ENCODE results near the gene COMMD2. TPM values are rescaled to one million over a fixed set of nuclear protein-coding genes. Genes with fewer than 3 reads are reported as not detected.

Gene COMMD2
- total and polyA plus RNA-seq, 2 of the 4 experiments (the other 2 are of a cell fraction) = 23.6 to 46.1 TPM

DNA sequence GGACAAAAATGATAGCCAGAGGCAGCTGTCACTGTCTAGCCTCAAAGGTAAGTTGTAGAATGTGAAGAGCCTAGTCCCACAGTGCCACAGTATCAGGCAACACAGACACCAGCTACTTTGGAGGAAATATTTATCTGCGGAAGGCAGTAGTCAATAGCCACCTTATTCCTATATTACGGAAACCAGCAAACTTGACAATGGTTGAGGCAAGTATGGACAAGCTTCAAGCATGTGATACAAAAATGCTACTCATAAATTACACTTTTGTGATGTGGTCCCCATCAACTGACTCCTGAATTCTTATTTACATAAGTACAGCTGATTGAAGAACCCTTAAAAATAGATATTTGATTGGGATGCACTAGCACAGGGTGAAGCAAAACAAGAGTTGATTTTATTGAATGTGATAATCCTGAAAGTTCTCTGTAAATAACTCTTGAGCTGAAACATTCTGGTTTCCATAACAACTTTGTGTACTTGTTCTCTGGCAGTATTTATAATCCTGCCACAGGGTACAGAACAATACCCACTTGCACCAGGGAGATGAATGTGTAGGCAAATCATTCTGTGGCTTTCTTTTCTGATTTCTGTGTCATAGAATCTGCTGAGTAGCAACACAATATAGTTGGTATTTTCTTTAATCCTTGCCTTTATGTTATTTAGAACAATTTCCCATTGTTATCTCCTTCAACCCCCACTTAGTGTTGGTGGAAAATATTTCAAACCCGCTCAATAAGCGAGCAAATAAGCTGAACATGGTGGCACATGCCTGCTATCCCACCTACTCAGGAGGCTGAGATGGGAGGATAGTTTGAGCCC lies 40.4 kb upstream of the COMMD2 start, which contains the start of gene ANKUB1:
TSS of gene ANKUB1 (minus strand) at position 103 of the 819 bp plus-strand sequence. CDS start 188 bp downstream, outside the sequence.
- H4K8ac ChIP-seq (ENCODE audit: low read depth in 2 of 2, low read length in 2 of 2) = no peak within 1 kb of the TSS
- ChIA-PET POLR2A (ENCODE audit: unreplicated experiment) (interaction anchor here (0.6 kb wide), 1 partner anchor 631 kb away, joined by 3 read pairs; no protein-coding TSS in a partner anchor), CTCF (interaction anchor here (0.5 to 1.8 kb wide), 2 partner anchors 15 to 58 kb away, joined by 3 to 5 read pairs; no protein-coding TSS in a partner anchor)
- no peak within 1 kb of the TSS for H2AFZ ChIP-seq (replicated peaks; ENCODE audit: low read length, poor library complexity)
- no peak within 1 kb of the TSS for H3K27ac ChIP-seq (ENCODE audit: insufficient read depth, low read length)
- no peak within 1 kb of the TSS for H3K4ac ChIP-seq (ENCODE audit: low read depth, low read length)
- H3K36me3 ChIP-seq (ENCODE audit: control insufficient read depth, insufficient read depth, low read length) = no peaks in the 10 kb centered on the region
- H3K4me1 ChIP-seq (ENCODE audit: control insufficient read depth, insufficient read depth, low read length) = peaks cover 3% of the 10 kb centered on the region; the same call in 1 of the 2 replicates
- no peak within 1 kb of the TSS for H3K4me2 ChIP-seq (ENCODE audit: low read depth, low read length)
- H3K27me3 ChIP-seq (ENCODE audit: control insufficient read depth, insufficient read depth, low read length) = no peaks in the 10 kb centered on the region
- no peak within 1 kb of the TSS for H3K23ac ChIP-seq (ENCODE audit: low read depth, low read length)
- intact Hi-C loops (cut with micrococcal nuclease) (no loop called here), in situ Hi-C loops (cut with MboI; ENCODE audit: low sequenced_read_pairs) (no loop called here), dilution Hi-C loops (cut with HindIII; ENCODE audit: low sequenced_read_pairs, unreplicated experiment) (no loop called here)
- no peaks in the 10 kb centered on the region for H4K20me1 ChIP-seq (ENCODE audit: insufficient read depth, low read length)
- H2AK9ac ChIP-seq (replicated peaks; ENCODE audit: low read depth, low read length, poor library complexity) = no peak within 1 kb of the TSS
- H3K9me1 ChIP-seq (ENCODE audit: insufficient read depth, low read length) = no peaks in the 10 kb centered on the region
- no peaks in the 10 kb centered on the region for H3K9me3 ChIP-seq (ENCODE audit: control insufficient read depth, insufficient read depth, low read length)
- H3K79me1 ChIP-seq (ENCODE audit: low read depth in 1 of 2, low read length in 2 of 2) = no peaks in the 10 kb centered on the region
- no peak within 1 kb of the TSS for H2BK5ac ChIP-seq (ENCODE audit: low read depth, low read length, poor library complexity, severe bottlenecking)
- no peak within 1 kb of the TSS for H3K56ac ChIP-seq (ENCODE audit: extremely low read depth, insufficient read depth, low read length)
- no peak for DNase-seq
- WGBS, 2 experiments (ENCODE audit: extremely low coverage in 2 of 2, insufficient read length in 1 of 2) = no CpG with 5 or more reads among the region's 4 CpGs
- no peak within 1 kb of the TSS for H2BK20ac ChIP-seq (ENCODE audit: low read depth, low read length)
- H3K4me3 ChIP-seq (ENCODE audit: insufficient read depth, low read depth, low read length) = no peak within 1 kb of the TSS
- no peak within 1 kb of the TSS for H2AK5ac ChIP-seq (ENCODE audit: low read depth, low read length)
- no peak within 1 kb of the TSS for H4K91ac ChIP-seq (ENCODE audit: insufficient read depth, low read depth, low read length)
- no peak within 1 kb of the TSS for H4K5ac ChIP-seq (ENCODE audit: low read depth, low read length)
- no peak within 1 kb of the TSS for H3K14ac ChIP-seq (replicated peaks; ENCODE audit: low read depth, low read length)
- H3K9ac ChIP-seq (ENCODE audit: low read depth, low read length) = no peak within 1 kb of the TSS
- H3K18ac ChIP-seq (ENCODE audit: low read depth, low read length) = no peak within 1 kb of the TSS
- no peak within 1 kb of the TSS; the same call in 2 of the 3 replicates for H2BK15ac ChIP-seq (ENCODE audit: low read depth, low read length)
- no peak for ATAC-seq (ENCODE audit: low read depth)
- no peak within 1 kb of the TSS for H2BK120ac ChIP-seq (ENCODE audit: low read depth, low read length)
- no TSS peak for BruUV-seq (replicated peaks)
- TF ChIP-seq NFE2L2 (IDR thresholded peaks at IDR 0.05; ENCODE audit: low read depth, low read length) (no peak), MXI1 (IDR thresholded peaks at IDR 0.05; ENCODE audit: borderline replicate concordance, low read depth, low read length) (no peak), CHD1 (IDR thresholded peaks at IDR 0.05; ENCODE audit: low read depth, low read length) (no peak), MAFK (IDR thresholded peaks at IDR 0.05; ENCODE audit: low read depth, low read length) (no peak), ELK1 (IDR thresholded peaks at IDR 0.05; ENCODE audit: borderline replicate concordance, low read depth, low read length) (no peak), RFX5 (IDR thresholded peaks at IDR 0.05; ENCODE audit: low read depth, low read length) (no peak), RCOR1 (IDR thresholded peaks at IDR 0.05; ENCODE audit: insufficient replicate concordance, low read length) (no peak), BHLHE40 (IDR thresholded peaks at IDR 0.05; ENCODE audit: low read depth, low read length) (no peak), POLR2A (IDR thresholded peaks at IDR 0.05; ENCODE audit: low read depth, low read length) (no peak), FOS (IDR thresholded peaks at IDR 0.05; ENCODE audit: low read depth, low read length) (no peak), CEBPB (IDR thresholded peaks at IDR 0.05; ENCODE audit: low read depth, low read length) (no peak), MAZ (IDR thresholded peaks at IDR 0.05; ENCODE audit: borderline replicate concordance, low read depth, low read length) (no peak), SMC3 (IDR thresholded peaks at IDR 0.05; ENCODE audit: low read depth, low read length) (no peak)
- TF ChIP-seq, protein P1, sequence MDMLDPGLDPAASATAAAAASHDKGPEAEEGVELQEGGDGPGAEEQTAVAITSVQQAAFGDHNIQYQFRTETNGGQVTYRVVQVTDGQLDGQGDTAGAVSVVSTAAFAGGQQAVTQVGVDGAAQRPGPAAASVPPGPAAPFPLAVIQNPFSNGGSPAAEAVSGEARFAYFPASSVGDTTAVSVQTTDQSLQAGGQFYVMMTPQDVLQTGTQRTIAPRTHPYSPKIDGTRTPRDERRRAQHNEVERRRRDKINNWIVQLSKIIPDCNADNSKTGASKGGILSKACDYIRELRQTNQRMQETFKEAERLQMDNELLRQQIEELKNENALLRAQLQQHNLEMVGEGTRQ (IDR thresholded peaks at IDR 0.05; ENCODE audit: low read depth, low read length) = no peak
- TF ChIP-seq, protein P2, sequence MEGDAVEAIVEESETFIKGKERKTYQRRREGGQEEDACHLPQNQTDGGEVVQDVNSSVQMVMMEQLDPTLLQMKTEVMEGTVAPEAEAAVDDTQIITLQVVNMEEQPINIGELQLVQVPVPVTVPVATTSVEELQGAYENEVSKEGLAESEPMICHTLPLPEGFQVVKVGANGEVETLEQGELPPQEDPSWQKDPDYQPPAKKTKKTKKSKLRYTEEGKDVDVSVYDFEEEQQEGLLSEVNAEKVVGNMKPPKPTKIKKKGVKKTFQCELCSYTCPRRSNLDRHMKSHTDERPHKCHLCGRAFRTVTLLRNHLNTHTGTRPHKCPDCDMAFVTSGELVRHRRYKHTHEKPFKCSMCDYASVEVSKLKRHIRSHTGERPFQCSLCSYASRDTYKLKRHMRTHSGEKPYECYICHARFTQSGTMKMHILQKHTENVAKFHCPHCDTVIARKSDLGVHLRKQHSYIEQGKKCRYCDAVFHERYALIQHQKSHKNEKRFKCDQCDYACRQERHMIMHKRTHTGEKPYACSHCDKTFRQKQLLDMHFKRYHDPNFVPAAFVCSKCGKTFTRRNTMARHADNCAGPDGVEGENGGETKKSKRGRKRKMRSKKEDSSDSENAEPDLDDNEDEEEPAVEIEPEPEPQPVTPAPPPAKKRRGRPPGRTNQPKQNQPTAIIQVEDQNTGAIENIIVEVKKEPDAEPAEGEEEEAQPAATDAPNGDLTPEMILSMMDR (conservative IDR thresholded peaks at IDR 0.05; ENCODE audit: low read depth, low read length) = no peak

Data from IMR-90 (cell line).